Right atrium auricular region (tissue), 2 donors: ENCODE results near the gene MAPK8IP1. TPM values are rescaled to one million over a fixed set of nuclear protein-coding genes. Genes with fewer than 3 reads are reported as not detected.

ENCODE experiments used
- DNase-seq: peaks from one replicate; pipeline ENCODE4 v3.0.0-alpha.2; 2019; ENCODE audit warnings: low spot score
- H3K27ac ChIP-seq, 2 donors: fragments of 200-600 bp; sonication (generic); 1 replicate in 1 of 2; 2 replicates in 1 of 2; pipeline ENCODE4 v1.5.1; 2016 to 2019
- H3K27me3 ChIP-seq, 2 donors: fragments of 200-600 bp; sonication (generic); one replicate each; pipeline versions ENCODE4 v1.5.1 to v1.6.0; 2017 to 2019
- H3K36me3 ChIP-seq: fragments of 200-600 bp; sonication (generic); one replicate; pipeline ENCODE4 v1.5.1; 2016
- H3K4me1 ChIP-seq, 2 donors: fragments of 200-600 bp; sonication (generic); one replicate each; pipeline versions ENCODE4 v1.5.1 to v1.6.0; 2017 to 2019
- H3K4me3 ChIP-seq, 2 donors: fragments of 200-600 bp; sonication (generic); 1 replicate in 1 of 2; 2 replicates in 1 of 2; pipeline ENCODE4 v1.5.1; 2017 to 2019; ENCODE audit warnings: mild to moderate bottlenecking in 1 of 2, moderate library complexity in 1 of 2
- H3K9me3 ChIP-seq, 2 donors: fragments of 200-600 bp; sonication (generic); one replicate each; pipeline ENCODE4 v1.5.1; 2019
- total RNA-seq, 2 donors: library from RNA; depleted of rRNA; stranded (reverse); fragments of >200 nt; gene quantifications; one replicate each; pipeline ENCODE4 v1.1.0, GENCODE V29; 2016
- TF ChIP-seq, protein P1 (sequence below), 2 donors: fragments of 200-600 bp; sonication (generic); IDR thresholded peaks; one replicate each; pipeline ENCODE4 v1.5.1; 2019; ENCODE audit warnings: antibody characterized with exemption in 2 of 2

The MAPK8IP1 gene
- total RNA-seq, 2 donors from 2014 or later, result 7.3 to 8.9 TPM

DNA sequence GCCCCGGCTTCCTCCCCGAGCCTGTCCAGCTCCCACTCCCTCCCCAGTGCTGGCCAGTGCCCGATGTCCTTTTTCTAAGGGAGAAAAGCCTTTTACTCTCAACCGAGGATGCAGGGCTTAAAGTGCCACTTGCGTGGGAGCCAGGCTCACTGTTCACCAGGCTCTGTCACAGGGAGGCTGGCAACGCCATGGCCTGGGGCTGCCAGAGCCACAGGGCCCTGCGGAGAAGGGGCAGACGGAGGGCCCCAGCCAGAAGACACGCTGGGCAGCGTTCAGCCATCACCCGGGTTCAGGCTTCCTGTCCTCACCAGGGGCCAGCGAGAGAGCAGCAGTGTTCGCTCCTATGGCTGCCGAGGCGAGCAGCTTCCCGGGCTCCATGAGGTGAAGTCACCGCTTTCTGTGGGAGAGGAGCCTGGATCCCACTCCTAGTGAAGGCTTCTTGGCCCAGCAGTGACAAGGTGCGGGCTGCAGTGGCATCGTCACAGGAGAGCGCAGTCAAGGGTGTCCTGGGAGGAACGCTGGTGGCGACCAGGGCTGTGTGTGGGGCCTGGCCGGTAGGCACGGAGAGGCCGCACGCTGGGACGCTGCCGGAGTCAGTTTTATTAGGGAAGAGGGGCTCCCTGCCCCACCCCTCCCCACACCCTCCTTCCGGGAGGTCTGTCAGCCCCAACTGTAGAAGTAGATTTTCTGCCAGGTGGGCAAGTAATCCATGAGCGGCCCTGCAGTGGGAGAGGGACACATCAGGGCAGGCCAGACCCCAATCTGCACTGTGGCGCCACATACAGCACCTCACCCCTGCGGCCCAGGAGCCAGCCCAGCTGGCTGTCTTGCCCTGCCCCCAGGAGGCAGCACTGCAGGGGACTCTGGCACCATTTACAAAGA lies 24.4 kb downstream of the MAPK8IP1 start:
- Histone ChIP-seq H3K27ac (no peak overlapping the region), H3K9me3 (no peaks in the 10 kb centered on the region), H3K27me3 (no peaks in the 10 kb centered on the region), H3K4me3 (no peak overlapping the region), H3K4me1 (no peaks in the 10 kb centered on the region), H3K36me3 (peaks cover 51% of the 10 kb centered on the region)
- DNase-seq, result no peak
- TF ChIP-seq, protein P1, sequence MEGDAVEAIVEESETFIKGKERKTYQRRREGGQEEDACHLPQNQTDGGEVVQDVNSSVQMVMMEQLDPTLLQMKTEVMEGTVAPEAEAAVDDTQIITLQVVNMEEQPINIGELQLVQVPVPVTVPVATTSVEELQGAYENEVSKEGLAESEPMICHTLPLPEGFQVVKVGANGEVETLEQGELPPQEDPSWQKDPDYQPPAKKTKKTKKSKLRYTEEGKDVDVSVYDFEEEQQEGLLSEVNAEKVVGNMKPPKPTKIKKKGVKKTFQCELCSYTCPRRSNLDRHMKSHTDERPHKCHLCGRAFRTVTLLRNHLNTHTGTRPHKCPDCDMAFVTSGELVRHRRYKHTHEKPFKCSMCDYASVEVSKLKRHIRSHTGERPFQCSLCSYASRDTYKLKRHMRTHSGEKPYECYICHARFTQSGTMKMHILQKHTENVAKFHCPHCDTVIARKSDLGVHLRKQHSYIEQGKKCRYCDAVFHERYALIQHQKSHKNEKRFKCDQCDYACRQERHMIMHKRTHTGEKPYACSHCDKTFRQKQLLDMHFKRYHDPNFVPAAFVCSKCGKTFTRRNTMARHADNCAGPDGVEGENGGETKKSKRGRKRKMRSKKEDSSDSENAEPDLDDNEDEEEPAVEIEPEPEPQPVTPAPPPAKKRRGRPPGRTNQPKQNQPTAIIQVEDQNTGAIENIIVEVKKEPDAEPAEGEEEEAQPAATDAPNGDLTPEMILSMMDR (IDR thresholded peaks at IDR 0.05), result no peak

GRCh38 chr11:45910623-45911022 lies 25.2 kb downstream of the MAPK8IP1 start:
- Histone ChIP-seq H3K36me3 (peaks cover 58% of the 10 kb centered on the region), H3K4me1 (no peaks in the 10 kb centered on the region), H3K27ac (no peak overlapping the region), H3K9me3 (no peaks in the 10 kb centered on the region), H3K27me3 (no peaks in the 10 kb centered on the region), H3K4me3 (no peak overlapping the region)
- DNase-seq, result no peak
- TF ChIP-seq, protein P1 (IDR thresholded peaks at IDR 0.05), result no peak

DNA sequence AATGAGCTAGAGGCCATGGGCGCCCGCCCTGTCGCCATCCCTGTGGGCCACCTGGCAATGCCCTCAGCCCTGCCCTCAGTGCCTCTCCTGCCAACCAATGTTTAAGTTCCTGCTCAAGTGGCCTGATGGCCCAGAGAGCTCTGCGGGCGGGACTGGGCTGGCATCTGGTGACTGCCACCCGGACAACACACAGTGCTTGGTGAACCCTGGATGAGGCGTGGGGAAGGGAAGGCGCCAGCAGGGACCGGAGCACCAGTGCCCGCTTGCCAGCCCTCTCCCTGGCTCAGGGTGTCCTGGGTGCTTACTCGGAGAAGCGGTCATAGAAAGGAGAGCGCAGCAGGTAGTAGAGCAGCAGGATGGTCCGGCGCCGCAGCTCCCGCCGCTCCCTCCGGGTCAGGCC lies 28.1 kb downstream of the MAPK8IP1 start:
- TF ChIP-seq, protein P1 (IDR thresholded peaks at IDR 0.05), result no peak
- H3K4me1 ChIP-seq, result peaks cover 0 to 15% of the 10 kb centered on the region in 2 donors
- H3K9me3 ChIP-seq, result no peaks in the 10 kb centered on the region
- no peak overlapping the region for H3K4me3 ChIP-seq
- peaks cover 64% of the 10 kb centered on the region for H3K36me3 ChIP-seq
- H3K27ac ChIP-seq, result no peak overlapping the region
- no peaks in the 10 kb centered on the region for H3K27me3 ChIP-seq
- DNase-seq, result no peak

DNA sequence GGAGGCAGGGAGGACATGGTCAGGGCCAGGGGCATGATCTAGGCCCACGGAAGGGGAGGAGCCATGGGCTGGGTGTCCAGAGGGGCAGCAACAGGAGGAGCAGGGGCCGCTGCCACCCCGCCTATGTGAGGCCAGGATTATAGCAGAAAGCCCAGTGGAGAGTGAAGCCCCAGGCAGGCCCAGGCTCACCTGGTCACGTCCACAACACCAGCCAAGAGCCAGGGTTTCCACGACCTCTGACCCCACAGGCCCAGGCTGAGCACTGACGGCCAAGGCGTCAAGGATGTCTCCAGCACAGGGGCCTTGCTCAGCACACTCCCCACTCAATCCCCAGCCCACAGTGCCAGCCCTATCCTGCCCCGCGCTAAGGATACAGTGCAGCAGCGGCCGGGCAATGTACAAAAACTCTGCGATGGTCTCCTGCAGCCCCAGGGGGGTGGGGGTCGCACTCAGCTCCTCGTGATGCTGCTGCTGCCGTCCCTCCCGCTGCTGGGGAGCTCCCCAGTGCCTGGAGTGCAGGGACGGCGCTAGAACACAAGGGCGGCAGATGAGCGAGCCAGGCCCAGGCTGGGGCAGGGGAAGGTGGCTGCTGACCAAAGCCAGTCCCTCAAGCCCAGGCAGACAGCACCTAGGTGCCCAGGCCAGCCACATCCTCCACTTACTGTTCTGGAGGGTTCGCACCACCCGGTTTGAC lies 28.6 kb downstream of the MAPK8IP1 start:
- Histone ChIP-seq H3K9me3 (no peaks in the 10 kb centered on the region), H3K4me1 (peaks cover 0 to 18% of the 10 kb centered on the region in 2 donors), H3K27ac (no peak overlapping the region), H3K4me3 (no peak overlapping the region), H3K36me3 (peaks cover 64% of the 10 kb centered on the region), H3K27me3 (no peaks in the 10 kb centered on the region)
- DNase-seq, result no peak
- TF ChIP-seq, protein P1 (IDR thresholded peaks at IDR 0.05), result no peak

DNA sequence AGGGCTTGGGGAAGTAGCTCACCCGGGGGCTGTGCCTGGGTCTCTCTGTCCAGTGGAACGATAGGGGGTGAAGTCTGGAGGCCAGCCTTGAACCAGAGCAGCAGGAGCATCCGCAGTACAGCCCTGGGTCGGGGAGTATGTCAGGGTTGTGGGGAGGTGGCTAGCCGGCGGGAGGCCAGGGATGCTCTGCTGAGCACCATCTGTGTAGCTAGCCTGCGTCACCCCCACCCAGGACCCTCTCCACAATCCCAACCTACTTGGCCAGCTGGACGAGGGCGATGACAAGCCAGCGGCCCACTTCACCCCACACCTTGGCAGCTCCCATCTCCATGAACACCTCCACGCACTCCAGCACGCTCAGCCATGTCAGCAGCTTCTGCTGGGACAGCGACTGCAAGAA lies 30.0 kb downstream of the MAPK8IP1 start:
- H3K9me3 ChIP-seq, result no peaks in the 10 kb centered on the region
- peaks cover 0 to 27% of the 10 kb centered on the region in 2 donors for H3K4me1 ChIP-seq
- H3K4me3 ChIP-seq, result no peak overlapping the region
- peaks cover 54% of the 10 kb centered on the region for H3K36me3 ChIP-seq
- no peak for DNase-seq
- no peaks in the 10 kb centered on the region for H3K27me3 ChIP-seq
- TF ChIP-seq, protein P1 (IDR thresholded peaks at IDR 0.05), result no peak
- H3K27ac ChIP-seq, result no peak overlapping the region
